GM12878 (cell line): ENCODE data around the gene LARP4B. TPM values are rescaled to one million over a fixed set of nuclear protein-coding genes. Genes with fewer than 3 reads are reported as not detected.
A peak's percentile ranks its signal among the peaks of the same experiment; 100 is the strongest.

ENCODE experiments used
- ATAC-seq: fragments of 200-7000 bp; cut with Tn5 transposase; 3 replicates; pipeline ENCODE4 v1.9.1; 2020; ENCODE audit warnings: mild to moderate bottlenecking, moderate library complexity
- BruUV-seq: library from RNA; stranded (reverse); fragments of 400-500 nt; replicated peaks from 2 replicates; lab custom pipeline; 2021; lab: Mats Ljungman, UMichigan
- CTCF ChIA-PET: fragments of 300-600 bp; sonication (Branson Sonifier 250); formaldehyde crosslinking; extraction: SDS; loops from one replicate; lab custom pipeline; 2021; ENCODE audit warnings: inconsistent platforms; lab: Yijun Ruan, JAX
- POLR2A ChIA-PET: fragments of 350-600 bp; formaldehyde crosslinking; extraction: SDS; loops from one replicate; lab custom pipeline; 2021; ENCODE audit warnings: inconsistent platforms; lab: Charles Lee
- RAD21 ChIA-PET: fragments of 300-600 bp; sonication (Branson Sonifier 250); formaldehyde crosslinking; loops from one replicate; lab custom pipeline; 2023; ENCODE audit warnings: antibody characterized with exemption; ENCODE audit not compliant: unreplicated experiment; lab: Charles Lee
- SMC1A ChIA-PET: fragments of 300-600 bp; sonication (Branson Sonifier 250); formaldehyde crosslinking; loops from one replicate; lab custom pipeline; 2023; ENCODE audit not compliant: unreplicated experiment, uncharacterized antibody; lab: Charles Lee
- DNase-seq: peaks from one replicate; pipeline ENCODE4 v3.0.0-alpha.2; 2011; ENCODE audit warnings: low read depth, low spot score
- FAIRE-seq: peaks from 3 replicates; lab custom pipeline; 2011; peaks lifted over from hg19 to GRCh38; lab: Jason Lieb, UNC
- H2AFZ ChIP-seq: 2 replicates; pipeline ENCODE4 v1.6.0; 2011; ENCODE audit warnings: low read depth, low read length, control low read depth; ENCODE audit not compliant: control insufficient read depth
- H3K27ac ChIP-seq: 2 replicates; pipeline ENCODE4 v1.5.1; 2011; ENCODE audit warnings: control low read depth; ENCODE audit not compliant: control insufficient read depth, insufficient read depth
- H3K27me3 ChIP-seq, 2 experiments: replicated peaks in 1 of 2; 2 replicates each; pipeline versions ENCODE4 v1.6.0 to v1.6.1; 2011; ENCODE audit warnings: low read length in 1 of 2; ENCODE audit not compliant: control insufficient read depth in 2 of 2, insufficient read depth in 2 of 2
- H3K36me3 ChIP-seq, 2 experiments: 2 replicates each; pipeline ENCODE4 v1.5.1; 2011; ENCODE audit warnings: low read length in 1 of 2; ENCODE audit not compliant: control insufficient read depth in 2 of 2, insufficient read depth in 2 of 2
- H3K4me1 ChIP-seq: 2 replicates; pipeline ENCODE4 v1.6.1; 2011; ENCODE audit warnings: mild to moderate bottlenecking, low read length, moderate library complexity, mixed read lengths; ENCODE audit not compliant: control insufficient read depth, insufficient read depth
- H3K4me2 ChIP-seq: 2 replicates; pipeline ENCODE4 v1.6.0; 2011; ENCODE audit warnings: control low read depth; ENCODE audit not compliant: control insufficient read depth, insufficient read depth
- H3K4me3 ChIP-seq: fragments of 200-600 bp; sonication (generic); 2 replicates; pipeline ENCODE4 v1.5.1; 2016
- H3K79me2 ChIP-seq: 2 replicates; pipeline ENCODE4 v1.6.0; 2011; ENCODE audit warnings: low read length; ENCODE audit not compliant: control insufficient read depth, insufficient read depth
- H3K9ac ChIP-seq: 2 replicates; pipeline ENCODE4 v1.8.0; 2011; ENCODE audit warnings: low read length, control low read depth, mixed read lengths; ENCODE audit not compliant: control insufficient read depth, insufficient read depth
- H3K9me3 ChIP-seq: replicated peaks from 3 replicates; pipeline ENCODE4 v1.5.1; 2011; ENCODE audit warnings: mild to moderate bottlenecking, low read length; ENCODE audit not compliant: control insufficient read depth, insufficient read depth
- H4K20me1 ChIP-seq: 2 replicates; pipeline ENCODE4 v1.6.0; 2011; ENCODE audit not compliant: control insufficient read depth, insufficient read depth
- ASH2L ChIP-seq: fragments of 300-600, 200-600 bp; sonication (generic); IDR thresholded peaks from 2 replicates; pipeline ENCODE4 v1.6.1; 2017; ENCODE audit warnings: low read depth, mild to moderate bottlenecking, borderline replicate concordance
- ATF3 ChIP-seq: IDR thresholded peaks from 2 replicates; pipeline ENCODE4 v1.6.1; 2011; ENCODE audit warnings: low read depth, mild to moderate bottlenecking, low read length, moderate library complexity, borderline replicate concordance; ENCODE audit errors: extremely low read depth
- CREM ChIP-seq: IDR thresholded peaks from 2 replicates; pipeline ENCODE4 v1.6.1; 2014; ENCODE audit warnings: antibody characterized with exemption, low read depth
- E4F1 ChIP-seq: fragments of 450-650 bp; IDR thresholded peaks from 2 replicates; pipeline ENCODE4 v1.6.1; 2018; ENCODE audit warnings: borderline replicate concordance, mild to moderate bottlenecking; ENCODE audit not compliant: partially characterized antibody
- FOS ChIP-seq: IDR thresholded peaks from 3 replicates; pipeline ENCODE4 v1.6.1; 2011; ENCODE audit warnings: borderline replicate concordance; ENCODE audit not compliant: insufficient read length; ENCODE audit errors: extremely low read depth
- KLF5 ChIP-seq: fragments of 450-650 bp; IDR thresholded peaks from 2 replicates; pipeline ENCODE4 v1.6.1; 2014; ENCODE audit warnings: mild to moderate bottlenecking; ENCODE audit not compliant: partially characterized antibody
- MYC ChIP-seq: IDR thresholded peaks from 2 replicates; pipeline ENCODE4 v1.6.1; 2011; ENCODE audit warnings: mild to moderate bottlenecking, low read length, moderate library complexity, inconsistent platforms; ENCODE audit not compliant: insufficient read depth, insufficient replicate concordance, insufficient read length, severe bottlenecking
- POLR2AphosphoS2 ChIP-seq: IDR thresholded peaks from 2 replicates; pipeline ENCODE4 v1.6.1; 2011; ENCODE audit warnings: low read depth, mild to moderate bottlenecking, low read length, improper control_type of control experiment, moderate library complexity
- PRDM15 ChIP-seq: fragments of 450-650 bp; formaldehyde crosslinking; IDR thresholded peaks from 2 replicates; pipeline ENCODE4 v1.4.0; 2020; ENCODE audit warnings: mild to moderate bottlenecking, moderate library complexity
- RB1 ChIP-seq: fragments of 450-650 bp; formaldehyde crosslinking; IDR thresholded peaks from 2 replicates; pipeline ENCODE4 v1.6.1; 2017; ENCODE audit warnings: mild to moderate bottlenecking, borderline replicate concordance
- SKIL ChIP-seq: fragments of 450-650 bp; IDR thresholded peaks from 2 replicates; pipeline ENCODE4 v1.6.1; 2017; ENCODE audit warnings: mild to moderate bottlenecking, low read depth, inconsistent platforms; ENCODE audit not compliant: poor library complexity, severe bottlenecking
- TARDBP ChIP-seq: IDR thresholded peaks from 2 replicates; pipeline ENCODE4 v1.6.1; 2016; ENCODE audit warnings: borderline replicate concordance
- WRNIP1 ChIP-seq: IDR thresholded peaks from 2 replicates; pipeline ENCODE4 v1.6.1; 2011; ENCODE audit warnings: low read depth, low read length, improper control_type of control experiment, borderline replicate concordance
- WGBS: methylation state at CpG from one replicate; pipeline ENCODE4 v1.1.6; 2016; ENCODE audit warnings: low lambda C conversion rate; ENCODE audit not compliant: insufficient replicate concordance, insufficient coverage; ENCODE audit errors: missing lambda C conversion rate; 5-methylcytosine and 5-hydroxymethylcytosine counted together
- in situ Hi-C: fragments of 300-500 bp; cut with MboI; formaldehyde crosslinking; loops from 9 replicates; pipeline ENCODE4 v1.14.3; 2018; ENCODE audit warnings: mixed read lengths
- intact Hi-C: fragments of 100-400 bp; cut with micrococcal nuclease; formaldehyde crosslinking; loops from one replicate; pipeline ENCODE4 v1.14.2; 2022; ENCODE audit not compliant: unreplicated experiment
- polyA plus RNA-seq, 11 experiments: library from polyadenylated mRNA; depleted of rRNA in 4 of 11; unstranded in 6 of 11; stranded (reverse) in 5 of 11; fragments of >200 nt; fragmentation: Nextera tagmentation in 4 of 11; fragmentation: Illumina TruSeq in 1 of 11; extraction: Ambion mirVana in 4 of 11; extraction: Trizol in 1 of 11; gene quantifications; 1 replicate in 1 of 11; 2 replicates in 10 of 11; pipeline versions ENCODE4 v1.2.1 to v1.2.3, GENCODE V29; 2011 to 2016; ENCODE audit warnings: inconsistent platforms in 2 of 11, missing spikeins in 2 of 11, low read depth in 1 of 11
- total RNA-seq, 4 experiments: library from RNA; depleted of rRNA in 3 of 4; stranded (reverse); fragments of >200 nt in 3 of 4; fragmentation: Illumina TruSeq in 1 of 4; extraction: Trizol in 1 of 4; gene quantifications; 2 replicates each; pipeline versions ENCODE4 v1.2.1 to v1.2.3, GENCODE V29; 2013 to 2021

Gene LARP4B
- total and polyA plus RNA-seq, 10 of the 15 experiments (the other 5 are each of a cell fraction or from before 2014, with no cell fraction given) = 10.5 to 119 (median 39.4) TPM

GRCh38 chr10:784403-785088, 147.0 kb downstream of the LARP4B start:
- no peak for DNase-seq
- H3K4me1 ChIP-seq = no peaks in the 10 kb centered on the region
- no peaks in the 10 kb centered on the region; the same call in 2 of the 3 replicates for H3K9me3 ChIP-seq
- no peaks in the 10 kb centered on the region; a peak in 2 of 4 replicates for H3K27me3 ChIP-seq
- ChIA-PET CTCF (no interaction called here), RAD21 (no interaction called here), POLR2A (no interaction called here), SMC1A (no interaction called here)
- BruUV-seq = no TSS peak
- ATAC-seq = peak; percentile 21; the same call in 1 of the 3 replicates
- intact Hi-C loops (no loop called here), in situ Hi-C loops (no loop called here)
- WGBS = 13% methylated on average over 43 of the region's 51 CpGs
- no peak overlapping the region for H3K27ac ChIP-seq
- no peak overlapping the region for H2AFZ ChIP-seq
- no peak for FAIRE-seq
- no peaks in the 10 kb centered on the region for H3K79me2 ChIP-seq
- H3K4me2 ChIP-seq = no peak overlapping the region
- H4K20me1 ChIP-seq = no peaks in the 10 kb centered on the region
- no peak overlapping the region for H3K9ac ChIP-seq
- no peak overlapping the region for H3K4me3 ChIP-seq
- no peaks in the 10 kb centered on the region for H3K36me3 ChIP-seq
- no peak for TF ChIP-seq MYC
- TF ChIP-seq TARDBP = no peak
- TF ChIP-seq CREM = no peak
- no peak for TF ChIP-seq ATF3
- TF ChIP-seq PRDM15 (CRISPR knock-in tag) = no peak
- TF ChIP-seq POLR2AphosphoS2 = no peak
- no peak for TF ChIP-seq FOS
- no peak for TF ChIP-seq WRNIP1
- TF ChIP-seq KLF5 = no peak
- no peak for TF ChIP-seq E4F1
- TF ChIP-seq RB1 = no peak
- no peak for TF ChIP-seq SKIL
- TF ChIP-seq ASH2L = no peak
